ENCODE data around the gene DEXI. TPM values are rescaled to one million over a fixed set of nuclear protein-coding genes. Genes with fewer than 3 reads are reported as not detected.

Gene DEXI
- total and polyA plus RNA-seq, 2 of the 13 experiments (the other 11 are each of a cell fraction or from before 2014, with no cell fraction given) = 51.5 to 70.4 TPM

- peak; percentile 53 for TF ChIP-seq MED8 (CRISPR knock-in tag; IDR thresholded peaks at IDR 0.05; ENCODE audit: insufficient replicate concordance)
- no peak for TF ChIP-seq ZNF740 (CRISPR knock-in tag; IDR thresholded peaks at IDR 0.05)
- TF ChIP-seq ZFP37 (CRISPR knock-in tag; IDR thresholded peaks at IDR 0.05; ENCODE audit: borderline replicate concordance) = no peak
- no peak for TF ChIP-seq SP5 (CRISPR knock-in tag; IDR thresholded peaks at IDR 0.05; ENCODE audit: borderline replicate concordance, low read depth)
- no peak; the same call in 1 of the 2 replicates for TF ChIP-seq TGIF2 (CRISPR knock-in tag; IDR thresholded peaks at IDR 0.05)
- TF ChIP-seq, protein P1, sequence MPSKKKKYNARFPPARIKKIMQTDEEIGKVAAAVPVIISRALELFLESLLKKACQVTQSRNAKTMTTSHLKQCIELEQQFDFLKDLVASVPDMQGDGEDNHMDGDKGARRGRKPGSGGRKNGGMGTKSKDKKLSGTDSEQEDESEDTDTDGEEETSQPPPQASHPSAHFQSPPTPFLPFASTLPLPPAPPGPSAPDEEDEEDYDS (CRISPR knock-in tag; IDR thresholded peaks at IDR 0.05) = no peak
- no peak for TF ChIP-seq MAFG (CRISPR knock-in tag; IDR thresholded peaks at IDR 0.05)
- TF ChIP-seq KAT7 (CRISPR knock-in tag; IDR thresholded peaks at IDR 0.05; ENCODE audit: borderline replicate concordance) = no peak
- no peak for TF ChIP-seq SYNCRIP (IDR thresholded peaks at IDR 0.05; ENCODE audit: insufficient read depth, low read depth, low read length)
- TF ChIP-seq GMEB1 (CRISPR knock-in tag; IDR thresholded peaks at IDR 0.05; ENCODE audit: borderline replicate concordance) = no peak
- no peak for TF ChIP-seq SNAI1 (CRISPR knock-in tag; IDR thresholded peaks at IDR 0.05; ENCODE audit: borderline replicate concordance)
- TF ChIP-seq DNMT1 (CRISPR knock-in tag; IDR thresholded peaks at IDR 0.05) = no peak
- no peak for TF ChIP-seq JARID2 (CRISPR knock-in tag; IDR thresholded peaks at IDR 0.05; ENCODE audit: insufficient replicate concordance)
- no peak for TF ChIP-seq CC2D1A (CRISPR knock-in tag; IDR thresholded peaks at IDR 0.05)
- TF ChIP-seq RNF219 (CRISPR knock-in tag; IDR thresholded peaks at IDR 0.05) = no peak
- TF ChIP-seq SKI (IDR thresholded peaks at IDR 0.05; ENCODE audit: partially characterized antibody) = no peak
- 0 out of 2 replicates have a peak, but pooled peaks have one; percentile 31 for TF ChIP-seq ZSCAN31 (CRISPR knock-in tag; IDR thresholded peaks at IDR 0.05; ENCODE audit: low read depth)
- TF ChIP-seq RAD21 (CRISPR knock-in tag; IDR thresholded peaks at IDR 0.05) = no peak
- TF ChIP-seq, protein P2, sequence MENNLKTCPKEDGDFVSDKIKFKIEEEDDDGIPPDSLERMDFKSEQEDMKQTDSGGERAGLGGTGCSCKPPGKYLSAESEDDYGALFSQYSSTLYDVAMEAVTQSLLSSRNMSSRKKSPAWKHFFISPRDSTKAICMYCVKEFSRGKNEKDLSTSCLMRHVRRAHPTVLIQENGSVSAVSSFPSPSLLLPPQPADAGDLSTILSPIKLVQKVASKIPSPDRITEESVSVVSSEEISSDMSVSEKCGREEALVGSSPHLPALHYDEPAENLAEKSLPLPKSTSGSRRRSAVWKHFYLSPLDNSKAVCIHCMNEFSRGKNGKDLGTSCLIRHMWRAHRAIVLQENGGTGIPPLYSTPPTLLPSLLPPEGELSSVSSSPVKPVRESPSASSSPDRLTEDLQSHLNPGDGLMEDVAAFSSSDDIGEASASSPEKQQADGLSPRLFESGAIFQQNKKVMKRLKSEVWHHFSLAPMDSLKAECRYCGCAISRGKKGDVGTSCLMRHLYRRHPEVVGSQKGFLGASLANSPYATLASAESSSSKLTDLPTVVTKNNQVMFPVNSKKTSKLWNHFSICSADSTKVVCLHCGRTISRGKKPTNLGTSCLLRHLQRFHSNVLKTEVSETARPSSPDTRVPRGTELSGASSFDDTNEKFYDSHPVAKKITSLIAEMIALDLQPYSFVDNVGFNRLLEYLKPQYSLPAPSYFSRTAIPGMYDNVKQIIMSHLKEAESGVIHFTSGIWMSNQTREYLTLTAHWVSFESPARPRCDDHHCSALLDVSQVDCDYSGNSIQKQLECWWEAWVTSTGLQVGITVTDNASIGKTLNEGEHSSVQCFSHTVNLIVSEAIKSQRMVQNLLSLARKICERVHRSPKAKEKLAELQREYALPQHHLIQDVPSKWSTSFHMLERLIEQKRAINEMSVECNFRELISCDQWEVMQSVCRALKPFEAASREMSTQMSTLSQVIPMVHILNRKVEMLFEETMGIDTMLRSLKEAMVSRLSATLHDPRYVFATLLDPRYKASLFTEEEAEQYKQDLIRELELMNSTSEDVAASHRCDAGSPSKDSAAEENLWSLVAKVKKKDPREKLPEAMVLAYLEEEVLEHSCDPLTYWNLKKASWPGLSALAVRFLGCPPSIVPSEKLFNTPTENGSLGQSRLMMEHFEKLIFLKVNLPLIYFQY (CRISPR knock-in tag; IDR thresholded peaks at IDR 0.05; ENCODE audit: borderline replicate concordance) = 0 out of 2 replicates have a peak, but pooled peaks have one; percentile 11
- 0 out of 2 replicates have a peak, but pooled peaks have one; percentile 13 for TF ChIP-seq ZNF263 (CRISPR knock-in tag; IDR thresholded peaks at IDR 0.05)
- no peak for TF ChIP-seq FOSL2 (CRISPR knock-in tag; IDR thresholded peaks at IDR 0.05)
Observed at GRCh38 chr16:10941127-10941933, 938 bp downstream of the DEXI start (continued).
